H9 (cell line): ENCODE data around the gene UNCX. TPM values are rescaled to one million over a fixed set of nuclear protein-coding genes. Genes with fewer than 3 reads are reported as not detected.

ENCODE experiments used
- DNase-seq: peaks from one replicate; pipeline ENCODE4 v3.0.0-alpha.2; 2017
- H2AFZ ChIP-seq: one replicate; pipeline ENCODE4 v1.6.1; 2013; ENCODE audit warnings: mild to moderate bottlenecking, low read length, control low read depth, moderate library complexity
- H2AK5ac ChIP-seq: 2 replicates; pipeline ENCODE4 v1.6.1; 2013; ENCODE audit warnings: low read length, control low read depth, mixed read lengths; ENCODE audit not compliant: insufficient read length
- H2BK120ac ChIP-seq: one replicate; pipeline ENCODE4 v1.6.1; 2013; ENCODE audit warnings: low read depth, mild to moderate bottlenecking, low read length, control low read depth, inconsistent platforms; ENCODE audit not compliant: poor library complexity, severe bottlenecking
- H2BK12ac ChIP-seq: 2 replicates; pipeline ENCODE4 v1.6.1; 2013; ENCODE audit warnings: low read length, control low read depth, mixed read lengths, low read depth; ENCODE audit not compliant: insufficient read length
- H2BK15ac ChIP-seq: 2 replicates; pipeline ENCODE4 v1.6.1; 2013; ENCODE audit warnings: low read depth, low read length, control low read depth
- H2BK20ac ChIP-seq: one replicate; pipeline ENCODE4 v1.6.1; 2013; ENCODE audit warnings: low read depth, mild to moderate bottlenecking, low read length, control low read depth, inconsistent platforms; ENCODE audit not compliant: poor library complexity, severe bottlenecking
- H2BK5ac ChIP-seq: 2 replicates; pipeline ENCODE4 v1.6.1; 2013; ENCODE audit warnings: low read length, control low read depth, mixed read lengths; ENCODE audit not compliant: insufficient read length
- H3K14ac ChIP-seq: 2 replicates; pipeline ENCODE4 v1.6.1; 2013; ENCODE audit warnings: low read length, control low read depth; ENCODE audit not compliant: insufficient read depth
- H3K18ac ChIP-seq: 2 replicates; pipeline ENCODE4 v1.6.1; 2013; ENCODE audit warnings: low read depth, mild to moderate bottlenecking, mixed read lengths, low read length, control low read depth; ENCODE audit not compliant: insufficient read length
- H3K23ac ChIP-seq: 2 replicates; pipeline ENCODE4 v1.6.1; 2013; ENCODE audit warnings: low read length, control low read depth, mixed read lengths, low read depth; ENCODE audit not compliant: insufficient read length
- H3K23me2 ChIP-seq: 2 replicates; pipeline ENCODE4 v1.6.1; 2013; ENCODE audit warnings: low read depth, mild to moderate bottlenecking, mixed read lengths, low read length, control low read depth; ENCODE audit not compliant: insufficient read length, poor library complexity, severe bottlenecking
- H3K27ac ChIP-seq: 2 replicates; pipeline ENCODE4 v1.5.1; 2013; ENCODE audit warnings: low read length, control low read depth, mixed read lengths, low read depth; ENCODE audit not compliant: insufficient read length
- H3K27me3 ChIP-seq: 2 replicates; pipeline ENCODE4 v1.6.1; 2013; ENCODE audit warnings: low read length, control low read depth, inconsistent platforms; ENCODE audit not compliant: insufficient read depth
- H3K4ac ChIP-seq: 2 replicates; pipeline ENCODE4 v1.6.1; 2013; ENCODE audit warnings: low read depth, mild to moderate bottlenecking, control low read depth, inconsistent platforms, low read length, moderate library complexity
- H3K4me1 ChIP-seq: 2 replicates; pipeline ENCODE4 v1.6.1; 2013; ENCODE audit warnings: low read length, control low read depth, inconsistent platforms; ENCODE audit not compliant: insufficient read depth
- H3K4me2 ChIP-seq: 2 replicates; pipeline ENCODE4 v1.6.1; 2013; ENCODE audit warnings: low read length, control low read depth, mixed read lengths; ENCODE audit not compliant: insufficient read length, insufficient read depth
- H3K56ac ChIP-seq: 2 replicates; pipeline ENCODE4 v1.6.1; 2013; ENCODE audit warnings: low read depth, mild to moderate bottlenecking, mixed read lengths, low read length, control low read depth; ENCODE audit not compliant: insufficient read length
- H3K79me1 ChIP-seq: 2 replicates; pipeline ENCODE4 v1.6.1; 2013; ENCODE audit warnings: low read depth, mild to moderate bottlenecking, moderate library complexity, low read length, control low read depth, inconsistent platforms; ENCODE audit not compliant: insufficient read depth, poor library complexity, severe bottlenecking
- H3K79me2 ChIP-seq: 2 replicates; pipeline ENCODE4 v1.6.1; 2013; ENCODE audit warnings: low read length, control low read depth, inconsistent platforms; ENCODE audit not compliant: insufficient read depth
- H3K9ac ChIP-seq: 2 replicates; pipeline ENCODE4 v1.6.1; 2013; ENCODE audit warnings: low read length, control low read depth, mixed read lengths; ENCODE audit not compliant: insufficient read length; ENCODE audit errors: extremely low read depth
- H3K9me3 ChIP-seq: one replicate; pipeline ENCODE4 v1.6.1; 2013; ENCODE audit warnings: low read depth, low read length, inconsistent platforms; ENCODE audit not compliant: control insufficient read depth
- H3T11ph ChIP-seq: one replicate; pipeline ENCODE4 v1.6.1; 2013; ENCODE audit warnings: mild to moderate bottlenecking, low read length, control low read depth, inconsistent platforms
- H4K20me1 ChIP-seq: one replicate; pipeline ENCODE4 v1.6.1; 2013; ENCODE audit not compliant: control insufficient read depth, insufficient read length, insufficient read depth
- H4K5ac ChIP-seq: 2 replicates; pipeline ENCODE4 v1.6.1; 2013; ENCODE audit warnings: low read depth, mild to moderate bottlenecking, mixed read lengths, low read length, control low read depth; ENCODE audit not compliant: insufficient read length
- H4K8ac ChIP-seq: replicated peaks from 2 replicates; pipeline ENCODE4 v1.6.1; 2013; ENCODE audit warnings: low read length, control low read depth, mixed read lengths, low read depth; ENCODE audit not compliant: insufficient read length
- H4K91ac ChIP-seq: 2 replicates; pipeline ENCODE4 v1.6.1; 2013; ENCODE audit warnings: low read depth, mild to moderate bottlenecking, moderate library complexity, mixed read lengths, low read length, control low read depth; ENCODE audit not compliant: insufficient read length
- H3K27ac Mint-ChIP-seq, 3 experiments: 2 replicates in 2 of 3; 3 replicates in 1 of 3; pipeline ENCODE4 v1.8.0; 2020 to 2021; ENCODE audit warnings: mixed read lengths in 3 of 3, mild to moderate bottlenecking in 1 of 3, moderate library complexity in 1 of 3
- H3K27me3 Mint-ChIP-seq: 2 replicates; pipeline ENCODE4 v1.8.0; 2021; ENCODE audit warnings: low read depth, mild to moderate bottlenecking, moderate library complexity, mixed read lengths
- H3K36me3 Mint-ChIP-seq, 3 experiments: 2 replicates in 2 of 3; 3 replicates in 1 of 3; pipeline ENCODE4 v1.8.0; 2020 to 2021; ENCODE audit warnings: low read depth in 3 of 3, mixed read lengths in 3 of 3; ENCODE audit not compliant: insufficient read depth in 1 of 3
- H3K4me1 Mint-ChIP-seq, 2 experiments: 2 replicates each; pipeline ENCODE4 v1.8.0; 2020; ENCODE audit warnings: mixed read lengths in 2 of 2
- H3K4me3 Mint-ChIP-seq, 2 experiments: 2 replicates in 1 of 2; 3 replicates in 1 of 2; pipeline ENCODE4 v1.8.0; 2020 to 2021; ENCODE audit warnings: mild to moderate bottlenecking in 2 of 2, mixed read lengths in 2 of 2, moderate library complexity in 1 of 2
- H3K9me3 Mint-ChIP-seq, 2 experiments: 2 replicates in 1 of 2; 3 replicates in 1 of 2; pipeline ENCODE4 v1.8.0; 2020; ENCODE audit warnings: mild to moderate bottlenecking in 2 of 2, mixed read lengths in 2 of 2, moderate library complexity in 1 of 2
- WGBS: extraction: QIAGEN DNeasy Blood & Tissue Kit; methylation state at CpG from one replicate; pipeline ENCODE4 v1.1.7; 2013; ENCODE audit warnings: missing lambda C conversion rate, low lambda C conversion rate, mixed read lengths; ENCODE audit not compliant: insufficient read length; ENCODE audit errors: extremely low coverage; 5-methylcytosine and 5-hydroxymethylcytosine counted together
- total RNA-seq: library from RNA; stranded (reverse); gene quantifications from 2 replicates; pipeline ENCODE4 v1.2.1, GENCODE V29; 2021
- TF ChIP-seq, protein P1 (sequence below): fragments of 200-600 bp; sonication (generic); conservative IDR thresholded peaks from 3 replicates; pipeline ENCODE4 v1.8.0; 2021; ENCODE audit warnings: antibody characterized with exemption, mild to moderate bottlenecking

The UNCX gene
- total RNA-seq, 1 experiment from 2014 or later = not detected

DNA sequence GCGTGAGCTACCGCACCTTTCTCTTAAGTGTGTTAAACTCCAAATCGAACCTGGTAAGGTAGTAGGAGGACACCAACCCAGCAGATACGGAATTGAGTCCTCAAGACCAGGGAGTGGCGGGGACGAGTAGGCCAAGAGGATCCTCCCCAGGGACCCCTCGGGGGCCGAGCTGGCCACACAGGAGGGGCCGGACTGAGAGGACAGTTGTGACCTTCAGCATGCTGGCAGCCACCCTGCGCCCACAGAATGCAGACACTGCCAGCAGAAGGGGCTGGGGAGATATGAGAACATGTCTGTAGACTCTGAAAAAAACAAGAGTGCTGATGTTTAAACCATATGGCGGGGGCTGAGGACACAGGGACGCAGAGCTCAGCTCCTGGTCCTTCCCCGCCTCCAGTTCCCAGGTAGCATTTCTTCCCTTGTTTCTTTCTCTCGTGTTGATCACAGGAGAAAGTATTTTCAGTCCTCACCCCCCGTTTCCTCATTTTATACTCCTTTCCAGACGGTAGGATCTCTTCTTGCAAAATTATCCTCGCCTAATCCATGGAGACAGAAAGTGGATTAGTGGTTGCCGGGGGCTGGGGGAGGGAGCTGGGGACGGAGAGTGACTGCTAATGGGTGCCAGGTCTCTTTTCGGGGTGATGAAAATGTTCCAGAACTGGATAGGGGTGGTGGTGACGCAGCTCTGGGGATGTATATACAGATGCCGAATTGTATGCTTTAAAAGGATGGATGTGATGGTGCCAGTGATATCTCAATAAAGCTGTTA lies 11.5 kb upstream of the UNCX start:
- no peak overlapping the region for H3K23ac ChIP-seq
- H3K23me2 ChIP-seq = peaks cover 11% of the 10 kb centered on the region
- no CpG with 5 or more reads among the region's 22 CpGs for WGBS
- no peak overlapping the region for H3K27ac ChIP-seq
- H2AFZ ChIP-seq = no peak overlapping the region
- no peak overlapping the region for H3K4me2 ChIP-seq
- no peak overlapping the region for H4K8ac ChIP-seq
- H3K4me1 ChIP-seq = no peaks in the 10 kb centered on the region
- no peaks in the 10 kb centered on the region for H4K20me1 ChIP-seq
- H2AK5ac ChIP-seq = no peak overlapping the region
- peaks cover 96% of the 10 kb centered on the region for H3K27me3 Mint-ChIP-seq
- H2BK15ac ChIP-seq = no peak overlapping the region
- H3K4ac ChIP-seq = no peak overlapping the region
- no peak overlapping the region for H4K5ac ChIP-seq
- no peak overlapping the region for H2BK20ac ChIP-seq
- H3K79me1 ChIP-seq = no peaks in the 10 kb centered on the region
- no peak overlapping the region for H3K56ac ChIP-seq
- no peak for DNase-seq
- H3K27me3 ChIP-seq = peaks cover 35% of the 10 kb centered on the region
- no peaks in the 10 kb centered on the region for H3K36me3 Mint-ChIP-seq
- no peaks in the 10 kb centered on the region for H3K9me3 ChIP-seq
- no peak overlapping the region for H4K91ac ChIP-seq
- H2BK120ac ChIP-seq = no peak overlapping the region
- peak overlapping the region in 1 of 3 experiments; percentile 41; a peak in 1 of 7 replicates for H3K27ac Mint-ChIP-seq
- no peak overlapping the region for H3K9ac ChIP-seq
- no peak overlapping the region for H3K14ac ChIP-seq
- no peak overlapping the region for H2BK12ac ChIP-seq
- H3K9me3 Mint-ChIP-seq = peaks cover 0 to 6% of the 10 kb centered on the region in 2 experiments; a peak in 1 of 5 replicates
- H3K4me1 Mint-ChIP-seq = peaks cover 4 to 22% of the 10 kb centered on the region in 2 experiments
- H3K79me2 ChIP-seq = no peaks in the 10 kb centered on the region
- no peak overlapping the region; a peak in 1 of 5 replicates for H3K4me3 Mint-ChIP-seq
- H3T11ph ChIP-seq = no peak overlapping the region
- H2BK5ac ChIP-seq = no peak overlapping the region
- TF ChIP-seq, protein P1, sequence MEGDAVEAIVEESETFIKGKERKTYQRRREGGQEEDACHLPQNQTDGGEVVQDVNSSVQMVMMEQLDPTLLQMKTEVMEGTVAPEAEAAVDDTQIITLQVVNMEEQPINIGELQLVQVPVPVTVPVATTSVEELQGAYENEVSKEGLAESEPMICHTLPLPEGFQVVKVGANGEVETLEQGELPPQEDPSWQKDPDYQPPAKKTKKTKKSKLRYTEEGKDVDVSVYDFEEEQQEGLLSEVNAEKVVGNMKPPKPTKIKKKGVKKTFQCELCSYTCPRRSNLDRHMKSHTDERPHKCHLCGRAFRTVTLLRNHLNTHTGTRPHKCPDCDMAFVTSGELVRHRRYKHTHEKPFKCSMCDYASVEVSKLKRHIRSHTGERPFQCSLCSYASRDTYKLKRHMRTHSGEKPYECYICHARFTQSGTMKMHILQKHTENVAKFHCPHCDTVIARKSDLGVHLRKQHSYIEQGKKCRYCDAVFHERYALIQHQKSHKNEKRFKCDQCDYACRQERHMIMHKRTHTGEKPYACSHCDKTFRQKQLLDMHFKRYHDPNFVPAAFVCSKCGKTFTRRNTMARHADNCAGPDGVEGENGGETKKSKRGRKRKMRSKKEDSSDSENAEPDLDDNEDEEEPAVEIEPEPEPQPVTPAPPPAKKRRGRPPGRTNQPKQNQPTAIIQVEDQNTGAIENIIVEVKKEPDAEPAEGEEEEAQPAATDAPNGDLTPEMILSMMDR = no peak
- H3K18ac ChIP-seq = no peak overlapping the region
